DOHH2 (cell line): ENCODE data around the gene LRRC73.

Experiments
- CTCF ChIP-seq: fragments of 200-600 bp; sonication (generic); IDR thresholded peaks from one replicate; pipeline ENCODE4 v1.5.1; 2014; ENCODE audit warnings: antibody characterized with exemption, mild to moderate bottlenecking, low read depth, low read length; ENCODE audit not compliant: poor library complexity, severe bottlenecking
- EZH2phosphoT487 ChIP-seq: fragments of 200-600 bp; sonication (generic); IDR thresholded peaks from 2 replicates; pipeline ENCODE4 v1.6.1; 2017; ENCODE audit warnings: borderline replicate concordance, mild to moderate bottlenecking, antibody characterized with exemption, low read length, moderate library complexity, mixed read lengths

- TF ChIP-seq CTCF (no peak), EZH2phosphoT487 (no peak)
These were observed 42.4 kb downstream of the LRRC73 start for GRCh38 chr6:43467752-43468151.
